Measurements from ENCODE around the gene AMPH. TPM values are rescaled to one million over a fixed set of nuclear protein-coding genes. Genes with fewer than 3 reads are reported as not detected.

AMPH gene
- total and polyA plus RNA-seq, 2 of the 4 experiments (the other 2 are of a cell fraction): 3.9 to 4.8 TPM

DNA sequence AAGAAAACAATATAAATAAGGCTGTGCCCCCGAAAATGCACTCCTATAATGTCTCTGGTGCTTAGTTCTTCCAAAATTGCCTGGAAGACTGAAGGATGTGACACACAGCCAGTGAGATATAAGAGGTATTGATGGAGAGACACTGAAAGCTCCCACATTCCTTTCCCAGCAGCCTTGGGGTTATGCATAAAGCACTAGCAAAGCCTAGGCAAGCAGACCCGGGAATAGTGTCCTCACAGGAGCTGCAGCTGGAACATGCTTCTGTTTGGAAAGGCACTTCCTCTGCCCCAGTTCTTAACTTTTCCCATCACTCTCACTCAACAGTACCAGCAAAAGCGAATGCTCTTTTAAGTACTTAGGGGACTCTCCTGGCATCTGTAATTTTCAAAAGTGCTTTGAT, 178.0 kb downstream of the AMPH start:
- Histone ChIP-seq H3K9me1 (ENCODE audit: insufficient read depth, low read length) (no peaks in the 10 kb centered on the region), H4K91ac (ENCODE audit: insufficient read depth, low read depth, low read length) (no peak overlapping the region), H4K5ac (ENCODE audit: low read depth, low read length) (no peak overlapping the region), H3K56ac (ENCODE audit: extremely low read depth, insufficient read depth, low read length) (no peak overlapping the region), H2BK120ac (ENCODE audit: low read depth, low read length) (no peak overlapping the region), H4K20me1 (ENCODE audit: insufficient read depth, low read length) (no peaks in the 10 kb centered on the region), H2AK9ac (replicated peaks; ENCODE audit: low read depth, low read length, poor library complexity) (no peak overlapping the region), H3K23ac (ENCODE audit: low read depth, low read length) (no peak overlapping the region), H3K4ac (ENCODE audit: low read depth, low read length) (no peak overlapping the region), H3K9ac (ENCODE audit: low read depth, low read length) (no peak overlapping the region), H3K36me3 (ENCODE audit: control insufficient read depth, insufficient read depth, low read length) (no peaks in the 10 kb centered on the region), H3K14ac (replicated peaks; ENCODE audit: low read depth, low read length) (no peak overlapping the region), H2AFZ (replicated peaks; ENCODE audit: low read length, poor library complexity) (no peak overlapping the region), H4K8ac (ENCODE audit: low read depth in 2 of 2, low read length in 2 of 2) (no peak overlapping the region), H3K9me3 (ENCODE audit: control insufficient read depth, insufficient read depth, low read length) (no peaks in the 10 kb centered on the region), H3K27me3 (ENCODE audit: control insufficient read depth, insufficient read depth, low read length) (no peaks in the 10 kb centered on the region), H2BK5ac (ENCODE audit: low read depth, low read length, poor library complexity, severe bottlenecking) (no peak overlapping the region), H3K4me2 (ENCODE audit: low read depth, low read length) (no peak overlapping the region), H2BK15ac (ENCODE audit: low read depth, low read length) (no peak overlapping the region), H3K79me1 (ENCODE audit: low read depth in 1 of 2, low read length in 2 of 2) (no peaks in the 10 kb centered on the region), H2BK20ac (ENCODE audit: low read depth, low read length) (no peak overlapping the region), H3K27ac (ENCODE audit: insufficient read depth, low read length) (no peak overlapping the region), H2AK5ac (ENCODE audit: low read depth, low read length) (no peak overlapping the region), H3K18ac (ENCODE audit: low read depth, low read length) (no peak overlapping the region), H3K4me3 (ENCODE audit: insufficient read depth, low read depth, low read length) (no peak overlapping the region), H3K4me1 (ENCODE audit: control insufficient read depth, insufficient read depth, low read length) (peaks cover 9% of the 10 kb centered on the region; the same call in 1 of the 2 replicates)
- DNase-seq: peak; percentile 1
- WGBS, 2 experiments (ENCODE audit: extremely low coverage in 2 of 2, insufficient read length in 1 of 2): no CpG with 5 or more reads among the region's 3 CpGs
- in situ Hi-C loops (cut with MboI; ENCODE audit: low sequenced_read_pairs): no loop called here
- BruUV-seq (replicated peaks): no TSS peak
- TF ChIP-seq RAD21 (IDR thresholded peaks at IDR 0.05; ENCODE audit: low read length) (no peak), MAZ (IDR thresholded peaks at IDR 0.05; ENCODE audit: borderline replicate concordance, low read depth, low read length) (no peak), SMC3 (IDR thresholded peaks at IDR 0.05; ENCODE audit: low read depth, low read length) (no peak), MXI1 (IDR thresholded peaks at IDR 0.05; ENCODE audit: borderline replicate concordance, low read depth, low read length) (no peak), BHLHE40 (IDR thresholded peaks at IDR 0.05; ENCODE audit: low read depth, low read length) (no peak), MAFK (IDR thresholded peaks at IDR 0.05; ENCODE audit: low read depth, low read length) (no peak), CEBPB (IDR thresholded peaks at IDR 0.05; ENCODE audit: low read depth, low read length) (no peak), POLR2A (IDR thresholded peaks at IDR 0.05; ENCODE audit: low read depth, low read length) (no peak), RCOR1 (IDR thresholded peaks at IDR 0.05; ENCODE audit: insufficient replicate concordance, low read length) (no peak), CHD1 (IDR thresholded peaks at IDR 0.05; ENCODE audit: low read depth, low read length) (no peak), FOS (IDR thresholded peaks at IDR 0.05; ENCODE audit: low read depth, low read length) (no peak), NFE2L2 (IDR thresholded peaks at IDR 0.05; ENCODE audit: low read depth, low read length) (no peak), RFX5 (IDR thresholded peaks at IDR 0.05; ENCODE audit: low read depth, low read length) (no peak)
- TF ChIP-seq, protein P1, sequence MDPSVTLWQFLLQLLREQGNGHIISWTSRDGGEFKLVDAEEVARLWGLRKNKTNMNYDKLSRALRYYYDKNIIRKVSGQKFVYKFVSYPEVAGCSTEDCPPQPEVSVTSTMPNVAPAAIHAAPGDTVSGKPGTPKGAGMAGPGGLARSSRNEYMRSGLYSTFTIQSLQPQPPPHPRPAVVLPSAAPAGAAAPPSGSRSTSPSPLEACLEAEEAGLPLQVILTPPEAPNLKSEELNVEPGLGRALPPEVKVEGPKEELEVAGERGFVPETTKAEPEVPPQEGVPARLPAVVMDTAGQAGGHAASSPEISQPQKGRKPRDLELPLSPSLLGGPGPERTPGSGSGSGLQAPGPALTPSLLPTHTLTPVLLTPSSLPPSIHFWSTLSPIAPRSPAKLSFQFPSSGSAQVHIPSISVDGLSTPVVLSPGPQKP (IDR thresholded peaks at IDR 0.05; ENCODE audit: borderline replicate concordance, low read depth, low read length): no peak
- TF ChIP-seq, protein P2, sequence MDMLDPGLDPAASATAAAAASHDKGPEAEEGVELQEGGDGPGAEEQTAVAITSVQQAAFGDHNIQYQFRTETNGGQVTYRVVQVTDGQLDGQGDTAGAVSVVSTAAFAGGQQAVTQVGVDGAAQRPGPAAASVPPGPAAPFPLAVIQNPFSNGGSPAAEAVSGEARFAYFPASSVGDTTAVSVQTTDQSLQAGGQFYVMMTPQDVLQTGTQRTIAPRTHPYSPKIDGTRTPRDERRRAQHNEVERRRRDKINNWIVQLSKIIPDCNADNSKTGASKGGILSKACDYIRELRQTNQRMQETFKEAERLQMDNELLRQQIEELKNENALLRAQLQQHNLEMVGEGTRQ (IDR thresholded peaks at IDR 0.05; ENCODE audit: low read depth, low read length): no peak
- TF ChIP-seq, protein P3, sequence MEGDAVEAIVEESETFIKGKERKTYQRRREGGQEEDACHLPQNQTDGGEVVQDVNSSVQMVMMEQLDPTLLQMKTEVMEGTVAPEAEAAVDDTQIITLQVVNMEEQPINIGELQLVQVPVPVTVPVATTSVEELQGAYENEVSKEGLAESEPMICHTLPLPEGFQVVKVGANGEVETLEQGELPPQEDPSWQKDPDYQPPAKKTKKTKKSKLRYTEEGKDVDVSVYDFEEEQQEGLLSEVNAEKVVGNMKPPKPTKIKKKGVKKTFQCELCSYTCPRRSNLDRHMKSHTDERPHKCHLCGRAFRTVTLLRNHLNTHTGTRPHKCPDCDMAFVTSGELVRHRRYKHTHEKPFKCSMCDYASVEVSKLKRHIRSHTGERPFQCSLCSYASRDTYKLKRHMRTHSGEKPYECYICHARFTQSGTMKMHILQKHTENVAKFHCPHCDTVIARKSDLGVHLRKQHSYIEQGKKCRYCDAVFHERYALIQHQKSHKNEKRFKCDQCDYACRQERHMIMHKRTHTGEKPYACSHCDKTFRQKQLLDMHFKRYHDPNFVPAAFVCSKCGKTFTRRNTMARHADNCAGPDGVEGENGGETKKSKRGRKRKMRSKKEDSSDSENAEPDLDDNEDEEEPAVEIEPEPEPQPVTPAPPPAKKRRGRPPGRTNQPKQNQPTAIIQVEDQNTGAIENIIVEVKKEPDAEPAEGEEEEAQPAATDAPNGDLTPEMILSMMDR (conservative IDR thresholded peaks at IDR 0.05; ENCODE audit: low read depth, low read length): no peak
- POLR2A ChIA-PET (ENCODE audit: unreplicated experiment): no interaction called here
- no peak for ATAC-seq (ENCODE audit: low read depth)
- dilution Hi-C loops (cut with HindIII; ENCODE audit: low sequenced_read_pairs, unreplicated experiment): no loop called here
- CTCF ChIA-PET: interaction anchor here (0.9 to 1.5 kb wide), 3 partner anchors 28 to 85 kb away, joined by 3 to 4 read pairs (median 3); no protein-coding TSS in a partner anchor
- intact Hi-C loops (cut with micrococcal nuclease): no loop called here
